ENCODE results near the gene CXorf49B.
"Not testable (repeated sequence)": the region's sequence is repeated elsewhere in the genome, so short reads cannot be mapped to it uniquely, and the experiment has no call there.

DNA sequence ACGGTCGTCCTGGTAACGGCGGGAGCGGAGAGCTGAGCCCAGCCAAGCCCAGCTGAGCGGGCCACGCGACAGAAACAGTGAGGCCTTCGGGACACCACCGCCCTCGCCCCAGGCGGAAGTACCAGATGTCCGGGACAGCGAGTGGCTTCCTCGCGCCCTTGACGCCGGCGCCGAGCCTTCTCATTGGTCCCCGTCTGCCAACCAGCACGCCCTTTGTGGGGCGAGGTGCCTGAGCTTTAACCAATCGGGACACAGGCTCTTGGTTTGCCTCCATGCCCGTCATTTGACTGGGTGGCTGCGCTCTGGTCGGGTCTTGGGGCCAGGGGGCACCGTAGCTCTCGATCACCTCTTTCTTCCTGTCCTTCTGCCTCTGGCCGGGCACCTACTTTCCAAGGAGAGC is 45.0 kb upstream of the CXorf49B start, which contains the start of gene CXorf49:
- not testable (repeated sequence) for TF ChIP-seq CTCF (IDR thresholded peaks at IDR 0.05; ENCODE audit: low read depth, low read length); EZH2phosphoT487 (IDR thresholded peaks at IDR 0.05; ENCODE audit: low read depth)
